Endothelial cell (in vitro differentiated cells): Measurements from ENCODE around the gene BTNL9. TPM values are rescaled to one million over a fixed set of nuclear protein-coding genes. Genes with fewer than 3 reads are reported as not detected.
"Not testable (repeated sequence)": the region's sequence is repeated elsewhere in the genome, so short reads cannot be mapped to it uniquely, and the experiment has no call there.

Experiments
- DNase-seq: peaks from one replicate; pipeline ENCODE4 v3.0.0; 2021; ENCODE audit warnings: low spot score
- H3K27ac Mint-ChIP-seq: one replicate; pipeline ENCODE4 v1.8.0; 2021; ENCODE audit warnings: mixed read lengths, inconsistent platforms; ENCODE audit not compliant: unreplicated experiment
- H3K27me3 Mint-ChIP-seq: one replicate; pipeline ENCODE4 v1.8.0; 2021; ENCODE audit warnings: mild to moderate bottlenecking, moderate library complexity, mixed read lengths, inconsistent platforms; ENCODE audit not compliant: unreplicated experiment
- H3K36me3 Mint-ChIP-seq: one replicate; pipeline ENCODE4 v1.8.0; 2021; ENCODE audit warnings: mild to moderate bottlenecking, low read depth, mixed read lengths, inconsistent platforms; ENCODE audit not compliant: unreplicated experiment
- H3K4me1 Mint-ChIP-seq: one replicate; pipeline ENCODE4 v1.8.0; 2021; ENCODE audit warnings: mild to moderate bottlenecking, mixed read lengths, inconsistent platforms; ENCODE audit not compliant: unreplicated experiment
- H3K4me3 Mint-ChIP-seq: one replicate; pipeline ENCODE4 v1.8.0; 2021; ENCODE audit warnings: mild to moderate bottlenecking, mixed read lengths, inconsistent platforms; ENCODE audit not compliant: unreplicated experiment
- H3K9me3 Mint-ChIP-seq: one replicate; pipeline ENCODE4 v1.8.0; 2021; ENCODE audit warnings: mixed read lengths, inconsistent platforms; ENCODE audit not compliant: unreplicated experiment
- CTCF ChIP-seq: fragments of 200-600 bp; sonication (generic); IDR thresholded peaks from one replicate; pipeline ENCODE4 v1.5.0; 2021; ENCODE audit warnings: antibody characterized with exemption; ENCODE audit not compliant: unreplicated experiment
- total RNA-seq: library from RNA; stranded (reverse); fragmentation: NEBNext Ultra II Directional; extraction: Animal tissue kit (Norgen Biotek cat#: 25700); gene quantifications from one replicate; pipeline ENCODE4 v1.2.1, GENCODE V29; 2021; ENCODE audit not compliant: unreplicated experiment

BTNL9 gene
- total RNA-seq, 1 donor from 2014 or later, result 24.3 TPM

GRCh38 chr5:181044093-181044599, 4.1 kb downstream of the BTNL9 start:
- H3K27me3 Mint-ChIP-seq, result peaks cover 8% of the 10 kb centered on the region
- H3K36me3 Mint-ChIP-seq, result no peaks in the 10 kb centered on the region
- H3K4me1 Mint-ChIP-seq, result peaks cover 36% of the 10 kb centered on the region
- no peak for DNase-seq
- no peak for TF ChIP-seq CTCF
- H3K27ac Mint-ChIP-seq, result peak overlapping the region; percentile 55
- no peaks in the 10 kb centered on the region for H3K9me3 Mint-ChIP-seq
- no peak overlapping the region for H3K4me3 Mint-ChIP-seq

- Mint-ChIP-seq H3K9me3 (no peaks in the 10 kb centered on the region), H3K27ac (no peak overlapping the region), H3K4me3 (no peak overlapping the region), H3K4me1 (peaks cover 30% of the 10 kb centered on the region), H3K36me3 (no peaks in the 10 kb centered on the region), H3K27me3 (peaks cover 9% of the 10 kb centered on the region)
- no peak for TF ChIP-seq CTCF
- DNase-seq, result no peak
Observed at GRCh38 chr5:181044662-181045305, 4.7 kb downstream of the BTNL9 start.

- no peak overlapping the region for H3K27ac Mint-ChIP-seq
- peaks cover 2% of the 10 kb centered on the region for H3K36me3 Mint-ChIP-seq
- H3K4me1 Mint-ChIP-seq, result peaks cover 24% of the 10 kb centered on the region
- H3K9me3 Mint-ChIP-seq, result no peaks in the 10 kb centered on the region
- no peak for TF ChIP-seq CTCF
- H3K27me3 Mint-ChIP-seq, result peaks cover 15% of the 10 kb centered on the region
- no peak for DNase-seq
- no peak overlapping the region for H3K4me3 Mint-ChIP-seq
Observed at GRCh38 chr5:181045316-181045715, 5.2 kb downstream of the BTNL9 start.

GRCh38 chr5:181045857-181046256, 5.8 kb downstream of the BTNL9 start:
- Mint-ChIP-seq H3K4me1 (peaks cover 19% of the 10 kb centered on the region), H3K27me3 (peaks cover 18% of the 10 kb centered on the region)
- not testable (repeated sequence) for H3K27ac Mint-ChIP-seq, H3K36me3 Mint-ChIP-seq, H3K9me3 Mint-ChIP-seq, H3K4me3 Mint-ChIP-seq, DNase-seq

GRCh38 chr5:181047288-181047687, 7.2 kb downstream of the BTNL9 start:
- H3K27ac Mint-ChIP-seq, result no peak overlapping the region
- peaks cover 18% of the 10 kb centered on the region for H3K4me1 Mint-ChIP-seq
- no peak overlapping the region for H3K4me3 Mint-ChIP-seq
- TF ChIP-seq CTCF, result no peak
- H3K27me3 Mint-ChIP-seq, result peaks cover 29% of the 10 kb centered on the region
- no peaks in the 10 kb centered on the region for H3K9me3 Mint-ChIP-seq
- no peak for DNase-seq
- peaks cover 11% of the 10 kb centered on the region for H3K36me3 Mint-ChIP-seq
